RPMI7951 (cell line): ENCODE measurements around the gene CARD19. TPM values are rescaled to one million over a fixed set of nuclear protein-coding genes. Genes with fewer than 3 reads are reported as not detected.
"Not testable (repeated sequence)": the region's sequence is repeated elsewhere in the genome, so short reads cannot be mapped to it uniquely, and the experiment has no call there.

ENCODE experiments used
- DNase-seq: peaks from one replicate; pipeline ENCODE4 v3.0.0-alpha.2; 2012; ENCODE audit warnings: low read depth
- total RNA-seq: library from RNA; depleted of rRNA; stranded (reverse); fragments of >200 nt; shearing (Covaris generic); gene quantifications from 2 replicates; pipeline ENCODE4 v1.2.3, GENCODE V29; 2014

CARD19 gene
- total RNA-seq, 1 experiment from 2014 or later: 179 TPM

DNA sequence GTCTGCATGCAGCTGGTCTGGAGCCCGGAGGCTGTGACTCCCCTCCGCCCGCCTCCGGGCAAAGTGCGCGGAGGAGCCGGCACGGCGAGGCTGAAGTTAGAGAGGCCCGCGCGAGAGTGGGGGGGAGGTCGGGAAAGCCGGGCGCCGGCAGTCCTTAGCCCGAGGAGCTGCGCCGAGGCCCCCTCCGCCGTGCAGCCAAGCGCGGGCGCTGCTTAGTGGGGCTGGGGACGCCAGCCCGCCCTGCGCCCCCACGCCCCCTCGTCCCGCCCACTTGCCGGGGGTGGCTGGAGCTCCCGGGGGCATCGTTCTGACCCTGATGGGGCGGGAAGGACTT is 37.6 kb downstream of the CARD19 start:
- DNase-seq: peak; percentile 70

DNA sequence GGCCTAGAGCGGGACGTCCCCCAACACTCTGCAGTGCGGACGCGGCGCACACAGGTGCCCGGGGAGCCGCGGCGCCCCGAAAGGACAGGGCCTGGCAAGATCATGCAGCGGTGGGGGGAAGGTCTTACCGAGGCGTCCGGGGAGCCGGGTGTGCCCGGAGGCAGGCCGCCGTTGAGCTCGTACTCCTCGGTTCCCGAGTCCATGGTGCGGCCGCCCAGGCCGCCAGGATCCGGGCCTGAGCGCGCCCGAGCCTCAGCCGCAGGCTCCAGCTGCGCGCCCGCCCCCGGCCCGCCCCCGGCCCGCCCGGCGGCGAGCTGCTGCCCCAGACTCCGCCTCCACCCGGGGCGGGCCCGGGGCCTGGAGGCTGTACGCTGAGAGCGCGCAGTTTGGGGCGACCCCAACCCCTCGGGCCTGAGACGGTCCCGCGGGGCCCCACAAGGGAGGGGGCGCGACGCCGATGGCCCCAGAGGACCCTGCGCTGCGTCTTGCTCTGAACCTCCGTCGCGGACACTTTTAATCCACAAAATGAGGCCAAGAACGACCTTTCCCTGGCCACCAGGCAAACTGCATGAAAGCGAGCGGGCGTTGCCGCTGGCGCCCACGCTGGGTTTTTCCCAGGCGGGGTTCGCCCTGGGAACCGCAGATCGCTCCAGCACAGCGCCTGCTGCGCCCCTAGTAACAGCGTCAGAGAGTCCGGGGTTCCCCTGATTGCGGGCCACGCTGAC is 38.2 kb downstream of the CARD19 start, which contains the start of gene NINJ1:
TSS of gene NINJ1 (minus strand) at position 237 of the 725 bp plus-strand sequence. CDS start at position 203, 34 bp downstream.
- peak; percentile 63 for DNase-seq

DNA sequence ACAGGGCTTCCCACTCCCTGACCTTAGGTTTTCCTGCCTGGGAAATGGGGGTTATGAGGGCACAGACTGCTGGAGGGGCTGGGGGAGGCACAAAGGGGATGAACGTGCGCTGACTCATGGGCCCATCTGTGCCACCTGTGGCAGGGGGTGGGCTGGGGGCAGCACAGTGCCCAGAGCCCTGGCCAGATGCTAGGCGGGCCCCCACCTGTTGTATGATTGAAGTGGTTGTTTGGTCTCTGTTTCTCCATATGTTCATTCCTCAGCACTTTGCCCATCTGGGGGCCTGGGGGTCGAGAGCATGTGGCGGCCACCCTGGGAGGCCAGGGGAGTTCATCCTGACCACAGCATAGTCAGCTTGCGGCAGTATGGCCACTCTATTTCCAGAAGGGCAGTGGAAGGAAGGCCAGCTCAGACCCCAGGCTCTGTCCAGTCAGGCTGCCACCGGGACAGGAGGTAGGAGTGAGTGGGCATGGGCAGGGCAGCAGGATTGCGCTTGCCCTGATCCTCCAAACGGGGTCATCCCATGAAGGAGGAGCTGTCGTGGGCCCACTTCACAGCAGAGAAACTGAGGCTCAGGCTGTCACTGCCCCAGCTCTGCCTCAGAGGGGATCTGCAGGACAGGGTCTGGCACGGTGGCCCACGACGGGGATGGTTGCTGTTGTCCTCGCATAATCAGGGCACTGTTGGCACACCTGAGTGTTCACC is 38.9 kb downstream of the CARD19 start:
- no peak for DNase-seq

- DNase-seq: no peak
These were observed 40.0 kb downstream of the CARD19 start for GRCh38 chr9:93136011-93136440.

DNA sequence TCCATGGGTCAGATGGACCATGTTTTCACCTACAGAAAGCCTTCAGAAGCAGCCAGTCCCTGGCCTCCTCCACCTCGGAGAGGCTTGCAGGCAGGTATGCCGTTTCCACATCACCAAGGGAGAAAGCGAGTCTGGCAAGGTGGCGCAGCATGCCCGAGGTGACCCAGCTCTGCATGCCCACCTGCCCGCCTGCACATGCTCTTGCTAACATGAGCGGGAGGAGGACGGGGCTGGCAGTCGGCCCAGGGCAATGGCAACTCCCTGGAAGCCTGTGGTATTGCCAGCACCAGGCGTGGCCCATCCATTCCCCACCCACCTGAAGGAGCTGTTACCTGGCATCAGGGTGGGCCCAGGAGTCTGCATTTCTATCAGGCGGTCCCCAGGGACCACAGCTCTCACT is 41.3 kb downstream of the CARD19 start:
- DNase-seq: no peak

- DNase-seq: no peak
These were observed 42.3 kb downstream of the CARD19 start for GRCh38 chr9:93138171-93138764.

DNA sequence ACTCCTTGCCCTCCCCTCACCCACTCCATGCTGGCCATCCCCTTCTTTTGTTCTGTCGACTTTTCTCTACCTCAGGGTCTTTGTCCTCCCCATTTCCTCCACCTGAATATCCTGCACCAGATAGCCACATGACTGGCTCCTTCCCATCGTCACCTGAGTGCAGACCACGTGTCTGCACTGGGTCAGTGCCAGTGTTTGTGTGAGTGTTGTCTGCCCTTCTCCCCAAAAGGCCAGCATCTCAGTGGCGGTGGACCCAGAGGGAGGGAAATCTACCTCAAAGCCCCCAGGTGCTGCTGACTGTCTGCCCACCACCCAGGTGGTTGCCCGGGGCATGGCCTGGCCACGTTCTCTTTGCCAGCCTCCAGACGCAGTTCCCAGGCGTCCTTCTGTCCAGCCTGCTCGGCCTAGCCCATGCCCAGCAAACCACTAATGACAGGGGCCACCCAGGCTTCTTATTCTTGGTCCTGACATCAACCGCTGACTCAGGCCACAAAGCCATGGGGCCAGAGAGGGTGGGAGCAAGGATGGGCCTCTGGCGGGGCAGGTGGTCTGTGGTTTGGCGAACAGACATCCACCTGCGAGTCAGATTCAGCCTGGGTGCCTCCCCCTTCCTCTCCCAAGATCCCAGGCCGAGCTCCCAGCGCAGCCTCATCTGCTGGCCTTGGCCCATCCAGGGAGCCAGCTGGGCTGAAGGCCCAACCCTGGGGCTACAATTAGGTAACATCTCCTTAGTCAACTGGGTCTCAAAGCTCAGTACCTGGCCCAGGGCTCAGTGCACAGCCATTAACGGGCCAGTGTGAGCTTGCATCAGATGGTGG is 43.6 kb downstream of the CARD19 start:
- peak; percentile 66 for DNase-seq

DNA sequence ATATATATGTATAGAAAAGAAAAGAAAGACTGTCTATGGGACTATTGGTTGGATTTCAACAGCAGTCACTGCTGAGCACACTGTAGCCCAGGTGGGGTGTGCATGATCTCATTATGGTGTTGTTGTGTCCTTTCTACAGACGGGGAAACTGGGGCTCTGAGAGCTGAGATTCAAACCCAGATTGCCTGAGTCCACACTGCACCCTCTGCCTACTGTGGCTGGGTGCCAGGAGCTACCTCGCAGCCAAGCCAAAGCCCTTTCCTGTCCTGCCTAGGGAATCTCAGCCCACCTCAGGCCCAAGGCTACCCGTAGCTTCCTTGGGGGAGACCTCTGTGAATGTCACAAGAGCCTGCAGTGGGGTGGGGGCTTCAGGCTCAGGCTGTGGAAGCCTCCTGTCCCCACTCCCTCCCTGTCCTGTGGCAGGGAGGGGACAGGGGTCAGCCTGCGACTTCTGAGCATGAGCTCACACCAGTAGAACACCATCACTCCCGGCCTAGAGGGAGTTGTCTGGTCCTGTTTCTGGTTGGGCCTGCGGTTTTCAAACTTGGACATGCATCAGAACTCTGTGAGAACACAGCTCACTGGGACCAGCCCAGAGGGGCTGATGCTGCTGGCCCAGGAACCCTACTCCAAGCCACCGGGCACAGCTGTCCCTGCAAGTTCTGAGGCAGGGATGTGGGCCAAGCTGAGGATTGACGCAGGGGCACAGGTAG is 45.9 kb downstream of the CARD19 start:
- no peak for DNase-seq

DNA sequence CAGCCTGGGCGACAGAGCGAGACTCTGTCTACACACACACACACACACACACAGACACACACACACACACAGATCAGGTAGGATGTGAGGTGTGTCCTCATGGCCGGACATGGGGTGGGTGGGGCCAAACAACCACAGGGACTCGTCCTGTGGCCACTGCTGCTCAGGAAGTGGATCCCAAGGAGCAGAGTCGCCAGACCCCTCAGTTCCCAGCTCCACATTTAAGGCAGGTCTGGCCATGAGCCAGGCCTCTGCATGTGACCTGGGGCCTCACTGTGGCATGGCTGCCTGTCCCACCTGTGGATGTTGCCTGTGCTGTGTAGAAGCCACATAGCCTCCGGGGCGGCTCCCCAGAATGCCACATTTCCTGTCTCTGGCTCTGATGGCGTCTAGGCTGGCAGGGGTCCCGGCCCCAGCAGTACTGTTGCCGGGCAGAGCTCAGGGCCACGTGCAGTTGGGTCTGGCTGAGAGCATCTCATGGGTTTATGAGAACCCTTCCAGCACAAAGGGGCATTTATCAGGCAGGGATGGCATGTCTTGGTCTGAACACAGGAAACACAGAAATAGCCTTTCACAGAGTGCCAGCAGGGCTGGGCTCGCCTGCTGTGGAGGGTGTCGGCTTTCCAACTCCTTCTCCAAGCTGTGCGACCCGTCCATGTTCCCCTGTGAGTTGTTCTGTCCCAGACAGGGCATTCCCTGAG is 48.0 kb downstream of the CARD19 start:
- DNase-seq: peak; percentile 64

- DNase-seq: not testable (repeated sequence)
These were observed 50.7 kb downstream of the CARD19 start for GRCh38 chr9:93146696-93147095.

DNA sequence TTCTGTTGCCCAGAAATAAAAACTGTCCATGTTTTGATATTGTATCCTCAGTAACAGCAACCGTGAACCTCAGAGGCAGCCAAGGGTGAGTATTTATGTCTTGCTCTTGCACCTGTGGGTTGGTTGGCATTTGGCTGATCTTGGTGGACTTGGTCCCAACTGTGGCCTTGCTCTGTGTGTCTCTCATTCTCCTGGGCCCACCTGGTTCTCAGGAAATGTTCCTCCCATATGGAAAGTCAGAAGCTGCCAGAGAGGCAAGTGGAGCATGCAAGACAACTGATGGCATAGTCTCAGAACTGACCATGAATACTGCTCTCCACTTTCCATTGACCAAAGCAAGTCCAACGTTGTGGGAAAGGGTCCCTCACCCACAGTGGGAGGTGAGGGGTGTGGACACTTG is 51.6 kb downstream of the CARD19 start:
- DNase-seq: no peak

- DNase-seq: no peak
These were observed 52.7 kb downstream of the CARD19 start for GRCh38 chr9:93148721-93149120.

GRCh38 chr9:93149361-93149760 is 53.3 kb downstream of the CARD19 start:
- no peak for DNase-seq

- DNase-seq: no peak
These were observed 55.2 kb downstream of the CARD19 start for GRCh38 chr9:93151097-93151784.

- DNase-seq: no peak
These were observed 58.4 kb downstream of the CARD19 start for GRCh38 chr9:93154293-93154903.

DNA sequence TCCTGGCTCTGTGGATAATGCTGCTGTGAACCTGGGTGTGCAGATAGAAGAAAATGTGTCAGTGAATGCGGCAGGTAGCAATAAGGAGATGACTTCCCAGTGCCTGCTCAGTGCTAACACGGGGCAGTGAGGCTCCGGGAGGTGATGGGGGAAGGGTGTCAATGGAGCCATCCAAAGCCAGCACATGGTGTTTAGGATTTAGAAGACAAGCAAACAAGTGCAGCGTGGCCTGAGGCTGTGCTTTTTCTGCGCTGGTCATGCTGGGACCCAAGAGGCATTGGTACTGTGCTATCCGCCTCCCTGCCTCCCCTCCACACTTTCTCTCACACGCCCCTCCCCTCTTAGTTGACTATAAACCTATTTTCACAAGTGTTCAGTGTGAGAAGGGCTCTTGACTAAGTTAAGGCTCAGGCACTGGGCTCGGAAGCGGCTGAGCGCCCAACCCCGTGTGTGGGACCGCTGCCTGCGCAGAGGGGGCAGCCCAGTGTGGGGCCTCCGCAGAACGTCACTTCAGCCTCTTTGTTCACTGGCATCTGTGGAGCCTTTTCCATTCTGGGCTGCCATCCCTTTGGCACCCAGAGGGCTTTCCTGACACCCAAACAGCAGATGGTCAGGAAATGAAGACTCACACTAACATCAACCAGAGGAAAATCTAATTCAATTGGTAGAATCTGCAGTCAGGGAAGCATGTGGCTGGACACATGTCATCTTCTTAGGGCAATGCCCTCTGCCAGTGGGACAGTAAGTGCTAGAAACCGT is 59.9 kb downstream of the CARD19 start:
- DNase-seq: no peak

- DNase-seq: no peak
These were observed 60.5 kb downstream of the CARD19 start for GRCh38 chr9:93156475-93157008.

GRCh38 chr9:93159601-93160471 is 63.8 kb downstream of the CARD19 start:
- peak; percentile 65 for DNase-seq
